HFFc6 (cell line): ENCODE data around the gene PIK3R6. TPM values are rescaled to one million over a fixed set of nuclear protein-coding genes. Genes with fewer than 3 reads are reported as not detected.
"Not testable (repeated sequence)": the region's sequence is repeated elsewhere in the genome, so short reads cannot be mapped to it uniquely, and the experiment has no call there.

ENCODE experiments used
- DNase-seq: peaks from one replicate; pipeline ENCODE4 v3.0.0-alpha.2; 2018
- H3K27ac Mint-ChIP-seq: 2 replicates; pipeline ENCODE4 v1.8.0; 2020; ENCODE audit warnings: mild to moderate bottlenecking, mixed read lengths
- H3K27me3 Mint-ChIP-seq: 2 replicates; pipeline ENCODE4 v1.8.0; 2021; ENCODE audit warnings: mild to moderate bottlenecking, moderate library complexity, mixed read lengths; ENCODE audit not compliant: insufficient read depth
- H3K36me3 Mint-ChIP-seq: 2 replicates; pipeline ENCODE4 v1.8.0; 2021; ENCODE audit warnings: low read depth, mixed read lengths
- H3K4me1 Mint-ChIP-seq: 2 replicates; pipeline ENCODE4 v1.8.0; 2020; ENCODE audit warnings: low read depth, mixed read lengths
- H3K4me3 Mint-ChIP-seq: 2 replicates; pipeline ENCODE4 v1.8.0; 2020; ENCODE audit warnings: mild to moderate bottlenecking, moderate library complexity, mixed read lengths
- H3K9me3 Mint-ChIP-seq: 2 replicates; pipeline ENCODE4 v1.8.0; 2020; ENCODE audit warnings: mild to moderate bottlenecking, mixed read lengths
- CTCF ChIP-seq: fragments of 200-600 bp; sonication (generic); IDR thresholded peaks from 2 replicates; pipeline ENCODE4 v1.5.0; 2021; ENCODE audit warnings: antibody characterized with exemption, mild to moderate bottlenecking
- total RNA-seq, 6 experiments: library from RNA; stranded (reverse); fragmentation: NEBNext Ultra II Directional; extraction: Animal tissue kit (Norgen Biotek cat#: 25700); gene quantifications; 2 replicates in 1 of 6; 3 replicates in 5 of 6; pipeline ENCODE4 v1.2.3, GENCODE V29; 2021

PIK3R6 gene
- total RNA-seq, 6 experiments from 2014 or later, result not detected

GRCh38 chr17:8887834-8888703 is 20.6 kb upstream of the PIK3R6 start:
- Mint-ChIP-seq H3K27me3 (peaks cover 2% of the 10 kb centered on the region), H3K4me3 (no peak overlapping the region)
- TF ChIP-seq CTCF, result peak; percentile 30; the same call in 1 of the 2 replicates

GRCh38 chr17:8887301-8887700 is 19.8 kb upstream of the PIK3R6 start:
- peaks cover 2% of the 10 kb centered on the region for H3K27me3 Mint-ChIP-seq
- H3K9me3 Mint-ChIP-seq, result peaks cover 14% of the 10 kb centered on the region
- H3K4me3 Mint-ChIP-seq, result no peak overlapping the region
- DNase-seq, result no peak
- H3K36me3 Mint-ChIP-seq, result no peaks in the 10 kb centered on the region
- TF ChIP-seq CTCF, result no peak
- no peak overlapping the region for H3K27ac Mint-ChIP-seq
- no peaks in the 10 kb centered on the region for H3K4me1 Mint-ChIP-seq

More at GRCh38 chr17:8887834-8888703, 20.6 kb upstream of the PIK3R6 start:
- peak; percentile 1 for DNase-seq
- Mint-ChIP-seq H3K4me1 (no peaks in the 10 kb centered on the region), H3K9me3 (peaks cover 14% of the 10 kb centered on the region), H3K27ac (no peak overlapping the region), H3K36me3 (no peaks in the 10 kb centered on the region)

GRCh38 chr17:8885967-8886684 is 18.7 kb upstream of the PIK3R6 start:
- no peaks in the 10 kb centered on the region for H3K36me3 Mint-ChIP-seq
- no peak for TF ChIP-seq CTCF

GRCh38 chr17:8885163-8885966 is 17.9 kb upstream of the PIK3R6 start:
- not testable (repeated sequence) for H3K27me3 Mint-ChIP-seq, H3K4me3 Mint-ChIP-seq, H3K36me3 Mint-ChIP-seq

More at GRCh38 chr17:8885967-8886684, 18.7 kb upstream of the PIK3R6 start:
- peaks cover 2% of the 10 kb centered on the region for H3K27me3 Mint-ChIP-seq
- H3K4me1 Mint-ChIP-seq, result no peaks in the 10 kb centered on the region
- peaks cover 14% of the 10 kb centered on the region for H3K9me3 Mint-ChIP-seq
- H3K4me3 Mint-ChIP-seq, result no peak overlapping the region
- DNase-seq, result no peak
- H3K27ac Mint-ChIP-seq, result no peak overlapping the region

GRCh38 chr17:8884336-8884990 is 17.0 kb upstream of the PIK3R6 start:
- Mint-ChIP-seq H3K27me3 (peaks cover 6% of the 10 kb centered on the region), H3K27ac (no peak overlapping the region), H3K4me1 (no peaks in the 10 kb centered on the region), H3K36me3 (no peaks in the 10 kb centered on the region), H3K4me3 (no peak overlapping the region), H3K9me3 (peaks cover 14% of the 10 kb centered on the region)
- no peak for DNase-seq
- no peak for TF ChIP-seq CTCF

More at GRCh38 chr17:8885163-8885966, 17.9 kb upstream of the PIK3R6 start:
- DNase-seq, H3K27ac Mint-ChIP-seq, H3K4me1 Mint-ChIP-seq: not testable (repeated sequence)
- peaks cover 14% of the 10 kb centered on the region for H3K9me3 Mint-ChIP-seq
